IMR-90 (cell line): ENCODE measurements around the gene TBC1D8. TPM values are rescaled to one million over a fixed set of nuclear protein-coding genes. Genes with fewer than 3 reads are reported as not detected.

Source experiments
- ATAC-seq: fragments of 200-7000 bp; cut with Tn5 transposase; 2 replicates; pipeline ENCODE4 v1.9.1; 2020; ENCODE audit warnings: low read depth, mild to moderate bottlenecking, moderate library complexity
- BruUV-seq: library from RNA; stranded (reverse); fragments of 400-500 nt; replicated peaks from 2 replicates; lab custom pipeline; 2021; lab: Mats Ljungman, UMichigan
- CTCF ChIA-PET: fragments of 300-600 bp; formaldehyde crosslinking; extraction: SDS; loops from one replicate; lab custom pipeline; 2021; ENCODE audit warnings: antibody characterized with exemption; lab: Yijun Ruan, JAX
- POLR2A ChIA-PET: fragments of 300-600 bp; sonication (Branson Sonifier 250); formaldehyde crosslinking; loops from one replicate; lab custom pipeline; 2022; ENCODE audit warnings: antibody characterized with exemption; ENCODE audit not compliant: unreplicated experiment; lab: Charles Lee
- DNase-seq: peaks from one replicate; pipeline ENCODE4 v3.0.0; 2013
- H2AFZ ChIP-seq: replicated peaks from 2 replicates; pipeline ENCODE3; 2013; ENCODE audit warnings: low read length, mild to moderate bottlenecking; ENCODE audit not compliant: poor library complexity
- H2AK5ac ChIP-seq: 2 replicates; pipeline ENCODE4 v1.6.1; 2013; ENCODE audit warnings: low read depth, low read length, inconsistent platforms
- H2AK9ac ChIP-seq: replicated peaks from 2 replicates; pipeline ENCODE3; 2013; ENCODE audit warnings: mild to moderate bottlenecking, low read depth, low read length, moderate library complexity; ENCODE audit not compliant: poor library complexity
- H2BK120ac ChIP-seq: 2 replicates; pipeline ENCODE4 v1.6.1; 2013; ENCODE audit warnings: low read depth, low read length, inconsistent platforms
- H2BK15ac ChIP-seq: 3 replicates; pipeline ENCODE4 v1.6.1; 2013; ENCODE audit warnings: low read depth, low read length, inconsistent platforms
- H2BK20ac ChIP-seq: 2 replicates; pipeline ENCODE4 v1.6.1; 2013; ENCODE audit warnings: low read depth, mild to moderate bottlenecking, inconsistent platforms, low read length, moderate library complexity
- H2BK5ac ChIP-seq: 2 replicates; pipeline ENCODE4 v1.6.1; 2013; ENCODE audit warnings: mild to moderate bottlenecking, low read depth, low read length, inconsistent platforms; ENCODE audit not compliant: poor library complexity, severe bottlenecking
- H3K14ac ChIP-seq: replicated peaks from 2 replicates; pipeline ENCODE4 v1.6.1; 2013; ENCODE audit warnings: low read depth, low read length, inconsistent platforms
- H3K18ac ChIP-seq: 2 replicates; pipeline ENCODE4 v1.6.1; 2013; ENCODE audit warnings: low read depth, low read length, control low read depth
- H3K23ac ChIP-seq: 2 replicates; pipeline ENCODE4 v1.6.1; 2013; ENCODE audit warnings: low read depth, low read length, inconsistent platforms
- H3K27ac ChIP-seq: 2 replicates; pipeline ENCODE4 v1.5.1; 2013; ENCODE audit warnings: mild to moderate bottlenecking, control low read depth, low read length; ENCODE audit not compliant: insufficient read depth
- H3K27me3 ChIP-seq: 2 replicates; pipeline ENCODE4 v1.6.1; 2013; ENCODE audit warnings: low read length; ENCODE audit not compliant: control insufficient read depth, insufficient read depth
- H3K36me3 ChIP-seq: 2 replicates; pipeline ENCODE4 v1.6.1; 2013; ENCODE audit warnings: low read length, mixed read lengths; ENCODE audit not compliant: control insufficient read depth, insufficient read depth
- H3K4ac ChIP-seq: 2 replicates; pipeline ENCODE4 v1.6.1; 2013; ENCODE audit warnings: low read depth, low read length, inconsistent platforms
- H3K4me1 ChIP-seq: 2 replicates; pipeline ENCODE4 v1.6.1; 2013; ENCODE audit warnings: low read length, mixed read lengths; ENCODE audit not compliant: control insufficient read depth, insufficient read depth
- H3K4me2 ChIP-seq: 2 replicates; pipeline ENCODE4 v1.6.1; 2013; ENCODE audit warnings: low read depth, mild to moderate bottlenecking, control low read depth, low read length, moderate library complexity
- H3K4me3 ChIP-seq: 2 replicates; pipeline ENCODE4 v1.5.1; 2013; ENCODE audit warnings: low read depth, mild to moderate bottlenecking, control low read depth, low read length, moderate library complexity; ENCODE audit not compliant: insufficient read depth
- H3K56ac ChIP-seq: 2 replicates; pipeline ENCODE4 v1.6.1; 2013; ENCODE audit warnings: low read length, inconsistent platforms; ENCODE audit not compliant: insufficient read depth; ENCODE audit errors: extremely low read depth
- H3K79me1 ChIP-seq, 2 experiments: 2 replicates each; pipeline ENCODE4 v1.6.1; 2013; ENCODE audit warnings: low read length in 2 of 2, inconsistent platforms in 1 of 2, low read depth in 1 of 2
- H3K9ac ChIP-seq: 2 replicates; pipeline ENCODE4 v1.6.1; 2013; ENCODE audit warnings: low read depth, low read length, control low read depth
- H3K9me1 ChIP-seq: 2 replicates; pipeline ENCODE4 v1.6.1; 2013; ENCODE audit warnings: low read length, inconsistent platforms; ENCODE audit not compliant: insufficient read depth
- H3K9me3 ChIP-seq: 2 replicates; pipeline ENCODE4 v1.6.1; 2013; ENCODE audit warnings: low read length; ENCODE audit not compliant: control insufficient read depth, insufficient read depth
- H4K20me1 ChIP-seq: 2 replicates; pipeline ENCODE4 v1.6.1; 2013; ENCODE audit warnings: low read length, inconsistent platforms; ENCODE audit not compliant: insufficient read depth
- H4K5ac ChIP-seq: 2 replicates; pipeline ENCODE4 v1.6.1; 2013; ENCODE audit warnings: mild to moderate bottlenecking, low read depth, low read length, control low read depth
- H4K8ac ChIP-seq, 2 experiments: 2 replicates each; pipeline ENCODE4 v1.6.1; 2013; ENCODE audit warnings: low read depth in 2 of 2, low read length in 2 of 2, control low read depth in 1 of 2, inconsistent platforms in 1 of 2
- H4K91ac ChIP-seq: 2 replicates; pipeline ENCODE4 v1.6.1; 2013; ENCODE audit warnings: low read depth, low read length, inconsistent platforms; ENCODE audit not compliant: insufficient read depth
- CEBPB ChIP-seq: IDR thresholded peaks from 2 replicates; pipeline ENCODE4 v1.6.1; 2012; ENCODE audit warnings: low read depth, low read length, improper control_type of control experiment
- CHD1 ChIP-seq: IDR thresholded peaks from 2 replicates; pipeline ENCODE4 v1.6.1; 2012; ENCODE audit warnings: low read depth, low read length, improper control_type of control experiment
- MAFK ChIP-seq: IDR thresholded peaks from 2 replicates; pipeline ENCODE4 v1.6.1; 2012; ENCODE audit warnings: low read depth, low read length, improper control_type of control experiment
- MAZ ChIP-seq: IDR thresholded peaks from 2 replicates; pipeline ENCODE4 v1.6.1; 2012; ENCODE audit warnings: low read depth, mild to moderate bottlenecking, low read length, improper control_type of control experiment, moderate library complexity, borderline replicate concordance
- MXI1 ChIP-seq: IDR thresholded peaks from 2 replicates; pipeline ENCODE4 v1.6.1; 2012; ENCODE audit warnings: low read depth, mild to moderate bottlenecking, low read length, moderate library complexity, borderline replicate concordance
- NFE2L2 ChIP-seq: fragments of 150-350 bp; IDR thresholded peaks from 2 replicates; pipeline ENCODE4 v1.6.1; 2016; ENCODE audit warnings: low read depth, mild to moderate bottlenecking, low read length
- POLR2A ChIP-seq: IDR thresholded peaks from 2 replicates; pipeline ENCODE4 v1.6.1; 2012; ENCODE audit warnings: mild to moderate bottlenecking, low read depth, low read length
- RAD21 ChIP-seq: IDR thresholded peaks from 2 replicates; pipeline ENCODE4 v1.6.1; 2012; ENCODE audit warnings: low read length, improper control_type of control experiment
- RCOR1 ChIP-seq: IDR thresholded peaks from 2 replicates; pipeline ENCODE4 v1.6.1; 2012; ENCODE audit warnings: mild to moderate bottlenecking, low read length, improper control_type of control experiment; ENCODE audit not compliant: insufficient replicate concordance
- RFX5 ChIP-seq: IDR thresholded peaks from 2 replicates; pipeline ENCODE4 v1.8.0; 2012; ENCODE audit warnings: low read depth, mild to moderate bottlenecking, low read length, moderate library complexity
- SMC3 ChIP-seq: fragments of 150-350 bp; IDR thresholded peaks from 2 replicates; pipeline ENCODE4 v1.6.1; 2016; ENCODE audit warnings: low read depth, mild to moderate bottlenecking, antibody characterized with exemption, low read length, moderate library complexity
- WGBS, 2 experiments: methylation state at CpG; one replicate each; pipeline versions ENCODE4 v1.1.5 to v1.1.7; 2013; ENCODE audit warnings: missing lambda C conversion rate in 2 of 2; ENCODE audit not compliant: insufficient read length in 1 of 2; ENCODE audit errors: extremely low coverage in 2 of 2; 5-methylcytosine and 5-hydroxymethylcytosine counted together
- dilution Hi-C: fragments of 300-500 bp; cut with HindIII; formaldehyde crosslinking; loops from one replicate; pipeline ENCODE4 v1.14.3; 2018; ENCODE audit warnings: low sequenced_read_pairs; ENCODE audit not compliant: unreplicated experiment
- in situ Hi-C: fragments of 300-500 bp; cut with MboI; formaldehyde crosslinking; loops from 3 replicates; pipeline ENCODE4 v1.14.3; 2019; ENCODE audit warnings: low sequenced_read_pairs, inconsistent platforms, mixed read lengths
- intact Hi-C: fragments of 100-400 bp; cut with micrococcal nuclease; formaldehyde crosslinking; loops from 2 replicates; pipeline ENCODE4 v1.10.0; 2022
- polyA plus RNA-seq, 3 experiments: library from polyadenylated mRNA; depleted of rRNA; stranded (reverse); fragments of >200 nt; gene quantifications; 2 replicates each; pipeline ENCODE4 v1.2.3, GENCODE V29; 2012; ENCODE audit warnings: low replicate concordance in 1 of 3
- total RNA-seq: library from RNA; depleted of rRNA; stranded (reverse); fragments of >200 nt; gene quantifications from 2 replicates; pipeline ENCODE4 v1.2.3, GENCODE V29; 2012
- TF ChIP-seq, protein P1 (sequence below): conservative IDR thresholded peaks from 2 replicates; pipeline ENCODE4 v1.5.1; 2012; ENCODE audit warnings: mild to moderate bottlenecking, low read depth, low read length, improper control_type of control experiment

Gene TBC1D8
- total and polyA plus RNA-seq, 2 of the 4 experiments (the other 2 are of a cell fraction): 1.3 to 1.5 TPM

DNA sequence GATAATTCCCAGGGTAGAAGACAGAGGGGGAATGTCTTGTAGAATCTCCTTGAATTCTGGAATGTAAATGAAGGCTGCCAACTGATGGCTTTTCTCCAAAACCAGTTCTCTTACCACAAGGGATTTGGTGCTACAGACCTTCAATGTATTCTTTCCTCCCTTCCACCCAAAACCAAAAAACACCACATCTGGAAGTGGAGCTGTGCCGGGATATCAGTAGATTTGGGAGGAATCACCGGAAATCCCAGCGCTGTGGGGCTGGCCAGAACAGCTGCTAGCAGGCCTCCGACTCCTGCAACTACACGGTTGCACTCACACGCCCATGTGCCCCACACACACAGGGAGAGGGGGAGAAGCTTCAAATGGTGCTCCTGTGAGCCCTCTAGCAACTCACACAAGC lies 103.4 kb downstream of the TBC1D8 start:
- H3K14ac ChIP-seq: no peak overlapping the region; the same call in 1 of the 2 replicates
- no peak for TF ChIP-seq POLR2A
- TF ChIP-seq MXI1: no peak
- TF ChIP-seq RAD21: no peak
- no peak for TF ChIP-seq SMC3
- TF ChIP-seq, protein P1, sequence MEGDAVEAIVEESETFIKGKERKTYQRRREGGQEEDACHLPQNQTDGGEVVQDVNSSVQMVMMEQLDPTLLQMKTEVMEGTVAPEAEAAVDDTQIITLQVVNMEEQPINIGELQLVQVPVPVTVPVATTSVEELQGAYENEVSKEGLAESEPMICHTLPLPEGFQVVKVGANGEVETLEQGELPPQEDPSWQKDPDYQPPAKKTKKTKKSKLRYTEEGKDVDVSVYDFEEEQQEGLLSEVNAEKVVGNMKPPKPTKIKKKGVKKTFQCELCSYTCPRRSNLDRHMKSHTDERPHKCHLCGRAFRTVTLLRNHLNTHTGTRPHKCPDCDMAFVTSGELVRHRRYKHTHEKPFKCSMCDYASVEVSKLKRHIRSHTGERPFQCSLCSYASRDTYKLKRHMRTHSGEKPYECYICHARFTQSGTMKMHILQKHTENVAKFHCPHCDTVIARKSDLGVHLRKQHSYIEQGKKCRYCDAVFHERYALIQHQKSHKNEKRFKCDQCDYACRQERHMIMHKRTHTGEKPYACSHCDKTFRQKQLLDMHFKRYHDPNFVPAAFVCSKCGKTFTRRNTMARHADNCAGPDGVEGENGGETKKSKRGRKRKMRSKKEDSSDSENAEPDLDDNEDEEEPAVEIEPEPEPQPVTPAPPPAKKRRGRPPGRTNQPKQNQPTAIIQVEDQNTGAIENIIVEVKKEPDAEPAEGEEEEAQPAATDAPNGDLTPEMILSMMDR: no peak
- TF ChIP-seq CEBPB: no peak
- no peak for TF ChIP-seq NFE2L2
- TF ChIP-seq RCOR1: no peak
- no peak for TF ChIP-seq CHD1
- no peak for TF ChIP-seq RFX5
- no peak for TF ChIP-seq MAZ
- no peak for TF ChIP-seq MAFK
- no TSS peak for BruUV-seq
- no peak overlapping the region for H4K8ac ChIP-seq
- no peak overlapping the region for H4K5ac ChIP-seq
- ATAC-seq (no peak), DNase-seq (no peak)
- no peak overlapping the region for H3K4ac ChIP-seq
- H3K9ac ChIP-seq: no peak overlapping the region
- H3K56ac ChIP-seq: no peak overlapping the region
- no peak overlapping the region for H2BK5ac ChIP-seq
- ChIA-PET POLR2A (no interaction called here), CTCF (no interaction called here)
- no peak overlapping the region for H2AK9ac ChIP-seq
- H3K79me1 ChIP-seq: 0 out of 4 replicates have a peak, but pooled peaks cover 0 to 4% of the 10 kb centered on the region in 2 experiments
- H3K9me3 ChIP-seq: no peaks in the 10 kb centered on the region
- no peak overlapping the region for H3K23ac ChIP-seq
- no peak overlapping the region for H2BK15ac ChIP-seq
- H3K36me3 ChIP-seq: no peaks in the 10 kb centered on the region
- H2AFZ ChIP-seq: no peak overlapping the region
- H3K27me3 ChIP-seq: peaks cover 2% of the 10 kb centered on the region; the same call in 1 of the 2 replicates
- no peak overlapping the region for H2AK5ac ChIP-seq
- H3K18ac ChIP-seq: no peak overlapping the region
- no peak overlapping the region for H3K4me3 ChIP-seq
- no peak overlapping the region for H2BK20ac ChIP-seq
- H3K9me1 ChIP-seq: no peaks in the 10 kb centered on the region; the same call in 1 of the 2 replicates
- no peak overlapping the region for H3K4me2 ChIP-seq
- no peaks in the 10 kb centered on the region for H4K20me1 ChIP-seq
- H3K27ac ChIP-seq: no peak overlapping the region
- H3K4me1 ChIP-seq: no peaks in the 10 kb centered on the region; the same call in 1 of the 2 replicates
- in situ Hi-C loops: no loop called here
- WGBS, 2 experiments: no CpG with 5 or more reads among the region's 6 CpGs
- dilution Hi-C loops: no loop called here
- H4K91ac ChIP-seq: no peak overlapping the region
- intact Hi-C loops: no loop called here
- no peak overlapping the region for H2BK120ac ChIP-seq
